GM12865 (cell line): Measurements from ENCODE around the gene POLR3A.

Experiments
- DNase-seq: peaks from one replicate; pipeline ENCODE4 v3.0.0; 2010; ENCODE audit warnings: low read depth
- H3K4me3 ChIP-seq: 2 replicates; pipeline ENCODE4 v1.5.1; 2011; ENCODE audit warnings: mild to moderate bottlenecking, low read depth, low read length, control low read depth
- CTCF ChIP-seq: IDR thresholded peaks from 2 replicates; pipeline ENCODE4 v1.5.1; 2011; ENCODE audit warnings: low read length, control low read depth, low read depth, inconsistent platforms; ENCODE audit not compliant: insufficient read depth; ENCODE audit errors: missing control alignments

The POLR3A gene

GRCh38 chr10:77979221-77979620 is 50.1 kb downstream of the POLR3A start:
- no peak overlapping the region for H3K4me3 ChIP-seq
- DNase-seq: no peak
- no peak for TF ChIP-seq CTCF

GRCh38 chr10:77978360-77978759 is 51.0 kb downstream of the POLR3A start:
- no peak for DNase-seq
- TF ChIP-seq CTCF: no peak
- H3K4me3 ChIP-seq: no peak overlapping the region

GRCh38 chr10:77977934-77978333 is 51.4 kb downstream of the POLR3A start:
- H3K4me3 ChIP-seq: no peak overlapping the region
- no peak for DNase-seq
- TF ChIP-seq CTCF: no peak

- no peak for DNase-seq
- no peak for TF ChIP-seq CTCF
- no peak overlapping the region for H3K4me3 ChIP-seq
These were observed 52.3 kb downstream of the POLR3A start for GRCh38 chr10:77977016-77977415.

GRCh38 chr10:77975086-77975666 is 54.1 kb downstream of the POLR3A start:
- no peak for TF ChIP-seq CTCF
- no peak overlapping the region for H3K4me3 ChIP-seq
- no peak for DNase-seq

GRCh38 chr10:77974396-77975074 is 54.8 kb downstream of the POLR3A start:
- peak; percentile 19 for TF ChIP-seq CTCF
- DNase-seq: peak; percentile 44
- H3K4me3 ChIP-seq: no peak overlapping the region

GRCh38 chr10:77973276-77973675 is 56.0 kb downstream of the POLR3A start:
- DNase-seq: no peak
- TF ChIP-seq CTCF: no peak
- no peak overlapping the region for H3K4me3 ChIP-seq
